BLaER1 treated with 17β-estradiol and CSF1 and Interleukin-3, amounts not matched to agents 10 nM and 100 nM (cell line): Measurements from ENCODE around the gene ZNF652.
"Not testable (repeated sequence)": the region's sequence is repeated elsewhere in the genome, so short reads cannot be mapped to it uniquely, and the experiment has no call there.

Source experiments
- H3K27ac ChIP-seq, 11 experiments: shearing (Covaris generic); formaldehyde crosslinking; 2 replicates each; pipeline ENCODE4 v1.8.1; 2022
- H3K27me3 ChIP-seq, 11 experiments: shearing (Covaris generic); formaldehyde crosslinking; 2 replicates each; pipeline ENCODE4 v1.8.1; 2022
- H3K36me3 ChIP-seq, 11 experiments: shearing (Covaris generic); formaldehyde crosslinking; 2 replicates each; pipeline ENCODE4 v1.8.1; 2022
- H3K4me1 ChIP-seq, 10 experiments: shearing (Covaris generic); formaldehyde crosslinking; 2 replicates each; pipeline ENCODE4 v1.8.1; 2022
- H3K4me2 ChIP-seq, 11 experiments: shearing (Covaris generic); formaldehyde crosslinking; 2 replicates each; pipeline ENCODE4 v1.8.1; 2022
- H3K4me3 ChIP-seq, 10 experiments: shearing (Covaris generic); formaldehyde crosslinking; 2 replicates each; pipeline ENCODE4 v1.8.1; 2022
- H3K9ac ChIP-seq, 11 experiments: shearing (Covaris generic); formaldehyde crosslinking; 2 replicates each; pipeline ENCODE4 v1.8.1; 2022
- H3K9me3 ChIP-seq, 11 experiments: shearing (Covaris generic); formaldehyde crosslinking; replicated peaks in 1 of 11; 2 replicates each; pipeline ENCODE4 v1.8.1; 2022
- H4K20me1 ChIP-seq, 11 experiments: shearing (Covaris generic); formaldehyde crosslinking; 2 replicates each; pipeline ENCODE4 v1.8.1; 2022
- Cebpa-rat ChIP-seq, 11 experiments: shearing (Covaris generic); IDR thresholded peaks; 2 replicates each; pipeline ENCODE4 v1.8.1; 2022

ZNF652 gene

DNA sequence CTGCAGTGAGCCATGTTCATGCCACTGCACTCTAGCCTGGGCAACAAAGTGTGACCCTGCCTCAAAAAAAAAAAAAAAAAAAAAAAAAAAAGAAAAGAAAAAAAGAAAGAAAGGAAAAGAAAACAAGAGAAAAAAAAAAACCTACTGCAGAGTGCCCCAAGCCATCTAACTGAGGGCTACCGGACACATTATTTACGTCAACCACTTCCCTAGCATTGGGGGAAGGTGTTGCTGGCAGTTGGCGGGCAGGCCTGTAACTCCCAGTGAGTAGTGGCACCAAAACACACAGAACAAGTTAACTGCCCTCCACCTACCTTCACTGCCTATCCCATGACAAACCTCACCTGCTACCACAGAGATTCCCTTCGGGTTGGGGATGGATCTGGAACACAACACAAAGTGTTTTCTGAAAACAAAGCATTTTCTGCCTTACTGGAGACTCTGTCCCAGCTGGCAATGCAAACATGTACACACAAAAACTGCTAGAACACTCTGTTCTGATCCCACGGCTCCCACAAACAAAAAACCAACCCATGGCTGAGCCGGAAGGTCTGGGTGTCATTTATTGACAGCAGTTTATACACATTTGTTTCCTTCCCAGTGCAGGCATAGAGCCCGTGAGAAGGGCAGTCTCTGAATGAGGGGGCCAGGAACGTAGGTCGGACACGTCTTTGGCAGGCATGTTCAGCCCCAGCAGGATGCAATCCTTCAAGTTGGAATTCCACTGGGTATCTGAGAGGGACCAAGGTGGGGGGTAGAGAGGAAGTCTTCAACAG, 41.7 kb upstream of the ZNF652 start:
- Histone ChIP-seq H3K4me1 (peaks cover 23 to 73% (median 67%) of the 10 kb centered on the region in 10 experiments), H4K20me1 (peaks cover 0 to 62% (median 34%) of the 10 kb centered on the region in 11 experiments; a peak in 13 of 22 replicates), H3K27ac (peak overlapping the region in 10 of 11 experiments; percentile 6 to 77 (median 63); a peak in 19 of 22 replicates), H3K4me3 (peak overlapping the region in 4 of 10 experiments; percentile 1 to 28 (median 14); a peak in 4 of 20 replicates), H3K36me3 (peaks cover 48 to 74% (median 59%) of the 10 kb centered on the region in 11 experiments), H3K4me2 (peak overlapping the region; percentile 43 to 89 (median 73)), H3K9me3 (no peaks in the 10 kb centered on the region), H3K9ac (peak overlapping the region in 9 of 11 experiments; percentile 1 to 68 (median 58); a peak in 15 of 22 replicates), H3K27me3 (no peaks in the 10 kb centered on the region)
- TF ChIP-seq Cebpa-rat (IDR thresholded peaks at IDR 0.05), result no peak

DNA sequence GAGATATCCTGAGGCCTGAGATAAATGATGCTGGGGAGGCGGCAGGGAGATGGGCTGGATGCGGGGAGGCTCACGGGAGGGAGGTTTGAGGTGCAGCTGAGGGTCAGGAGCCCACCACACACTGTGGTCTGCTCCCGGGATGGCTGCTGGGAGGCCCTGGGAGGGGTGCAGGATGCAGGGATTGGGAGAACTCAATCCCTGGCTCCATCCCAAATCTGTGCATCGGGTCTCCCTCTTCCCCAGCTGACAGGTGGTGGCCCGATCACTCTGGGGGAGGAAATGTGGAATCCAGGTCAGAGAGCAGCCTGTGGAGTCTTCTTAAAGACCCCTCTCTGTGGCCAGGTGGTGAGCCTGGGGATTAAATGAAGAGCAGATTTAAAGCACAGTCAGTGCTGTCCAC, 40.7 kb upstream of the ZNF652 start:
- Histone ChIP-seq H3K27me3 (no peaks in the 10 kb centered on the region), H3K4me2 (peak overlapping the region in 10 of 11 experiments; percentile 43 to 89 (median 76); a peak in 18 of 22 replicates), H3K9ac (peak overlapping the region in 3 of 11 experiments; percentile 3 to 58 (median 22); a peak in 3 of 22 replicates), H3K27ac (peak overlapping the region in 5 of 11 experiments; percentile 20 to 77 (median 72); a peak in 4 of 22 replicates), H3K4me1 (peaks cover 21 to 69% (median 63%) of the 10 kb centered on the region in 10 experiments), H3K9me3 (no peaks in the 10 kb centered on the region), H3K36me3 (peaks cover 41 to 66% (median 52%) of the 10 kb centered on the region in 11 experiments), H3K4me3 (no peak overlapping the region; a peak in 1 of 20 replicates), H4K20me1 (peaks cover 0 to 56% (median 26%) of the 10 kb centered on the region in 11 experiments; a peak in 12 of 22 replicates)
- no peak for TF ChIP-seq Cebpa-rat (IDR thresholded peaks at IDR 0.05)

DNA sequence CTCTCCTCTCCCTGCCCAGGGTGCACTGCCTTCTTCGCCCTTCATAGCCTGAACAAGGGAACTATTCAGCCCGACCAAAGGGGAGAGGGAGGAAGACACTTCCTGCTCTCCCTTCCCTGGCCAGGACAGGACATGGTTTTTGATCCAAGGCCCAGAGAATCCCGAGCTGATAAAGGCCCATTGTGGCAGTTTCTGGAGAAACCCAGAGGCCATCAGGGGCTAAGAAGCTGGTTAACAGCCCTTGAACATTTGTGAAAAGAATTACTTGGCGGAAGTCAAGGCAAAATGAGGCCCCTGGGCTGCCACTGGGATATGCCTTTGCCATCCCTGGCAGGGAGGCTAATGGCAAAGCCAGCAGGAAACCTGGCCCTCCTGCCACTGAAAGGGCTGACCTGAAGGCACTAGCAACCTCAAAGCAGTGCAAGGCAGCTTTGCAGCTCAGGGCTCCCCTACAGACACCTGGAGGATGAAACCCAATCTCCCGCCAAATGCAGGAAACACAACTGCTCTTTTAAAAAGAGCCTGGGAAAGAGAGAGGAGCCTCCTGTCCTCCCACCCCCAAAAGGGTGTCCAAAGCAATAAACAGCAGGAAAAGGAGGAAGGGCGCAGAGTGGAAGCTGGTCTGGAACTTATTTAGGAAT, 40.0 kb upstream of the ZNF652 start:
- peak overlapping the region in 3 of 11 experiments; percentile 3 to 35 (median 22); a peak in 2 of 22 replicates for H3K9ac ChIP-seq
- H3K27ac ChIP-seq, result peak overlapping the region in 2 of 11 experiments; percentile 76 to 77; a peak in 2 of 22 replicates
- no peak for TF ChIP-seq Cebpa-rat (IDR thresholded peaks at IDR 0.05)
- peak overlapping the region in 8 of 11 experiments; percentile 62 to 89 (median 78); a peak in 13 of 22 replicates for H3K4me2 ChIP-seq
- peaks cover 35 to 60% (median 45%) of the 10 kb centered on the region in 11 experiments for H3K36me3 ChIP-seq
- H3K9me3 ChIP-seq, result no peaks in the 10 kb centered on the region
- H3K4me3 ChIP-seq, result no peak overlapping the region
- H3K27me3 ChIP-seq, result no peaks in the 10 kb centered on the region
- peaks cover 0 to 50% (median 19%) of the 10 kb centered on the region in 11 experiments; a peak in 11 of 22 replicates for H4K20me1 ChIP-seq
- H3K4me1 ChIP-seq, result peaks cover 21 to 69% (median 63%) of the 10 kb centered on the region in 10 experiments

DNA sequence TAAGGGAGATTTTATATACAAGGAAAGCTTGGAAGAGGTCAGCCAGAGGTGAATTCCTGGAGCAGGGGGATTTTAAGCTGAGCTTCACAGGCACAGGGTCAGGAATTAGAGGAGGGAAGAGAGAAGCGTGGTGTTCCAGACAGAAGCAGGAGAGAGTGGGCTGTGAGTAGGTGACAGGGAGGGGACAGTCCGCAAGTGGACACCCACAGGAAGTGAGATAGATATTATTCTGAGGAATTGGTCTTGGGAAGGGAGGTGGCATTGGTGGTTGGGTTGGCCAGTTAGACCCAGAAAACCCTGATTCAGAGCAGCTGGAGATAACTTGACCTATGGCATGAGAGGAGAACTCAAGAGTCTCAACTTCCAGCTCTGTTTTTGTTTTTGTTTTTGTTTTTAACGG, 37.9 kb upstream of the ZNF652 start:
- H3K4me1 ChIP-seq, result peaks cover 18 to 55% (median 49%) of the 10 kb centered on the region in 10 experiments
- H3K4me2 ChIP-seq, result no peak overlapping the region
- H3K9ac ChIP-seq, result no peak overlapping the region
- H3K4me3 ChIP-seq, result no peak overlapping the region
- H3K27me3 ChIP-seq, result no peaks in the 10 kb centered on the region
- peaks cover 0 to 32% (median 8%) of the 10 kb centered on the region in 11 experiments; a peak in 10 of 22 replicates for H4K20me1 ChIP-seq
- H3K9me3 ChIP-seq, result no peaks in the 10 kb centered on the region
- TF ChIP-seq Cebpa-rat (IDR thresholded peaks at IDR 0.05), result no peak
- peaks cover 14 to 39% (median 24%) of the 10 kb centered on the region in 11 experiments for H3K36me3 ChIP-seq
- H3K27ac ChIP-seq, result no peak overlapping the region

DNA sequence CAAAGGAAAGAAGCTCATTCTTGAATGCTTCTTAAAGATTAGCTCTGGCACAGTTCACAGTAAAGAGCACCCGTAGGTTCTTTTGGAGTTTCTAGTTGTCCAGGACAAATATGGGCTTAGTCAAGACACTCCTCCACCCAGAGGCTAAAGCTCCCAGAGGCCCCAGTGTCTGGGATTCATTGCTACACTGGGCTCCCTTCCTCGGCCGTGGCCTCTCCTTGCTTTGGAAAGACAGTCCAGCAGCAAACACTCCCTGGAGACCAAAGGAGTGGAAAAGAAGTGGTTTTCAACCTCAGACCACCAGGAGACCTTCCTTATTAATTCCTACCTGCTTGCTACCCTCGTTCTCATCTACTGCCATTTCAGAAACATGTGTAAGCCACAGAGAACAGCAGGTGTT, 35.5 kb upstream of the ZNF652 start:
- no peaks in the 10 kb centered on the region for H3K9me3 ChIP-seq
- peaks cover 24 to 50% (median 47%) of the 10 kb centered on the region in 10 experiments for H3K4me1 ChIP-seq
- H3K36me3 ChIP-seq, result peaks cover 0 to 15% (median 7%) of the 10 kb centered on the region in 11 experiments; a peak in 15 of 22 replicates
- no peak overlapping the region for H3K4me3 ChIP-seq
- TF ChIP-seq Cebpa-rat (IDR thresholded peaks at IDR 0.05), result no peak
- H3K9ac ChIP-seq, result no peak overlapping the region
- no peak overlapping the region for H3K27ac ChIP-seq
- peak overlapping the region; percentile 24 to 74 (median 60); a peak in 20 of 22 replicates for H3K4me2 ChIP-seq
- no peaks in the 10 kb centered on the region for H3K27me3 ChIP-seq
- H4K20me1 ChIP-seq, result peaks cover 0 to 7% (median 0%) of the 10 kb centered on the region in 11 experiments; a peak in 1 of 22 replicates

DNA sequence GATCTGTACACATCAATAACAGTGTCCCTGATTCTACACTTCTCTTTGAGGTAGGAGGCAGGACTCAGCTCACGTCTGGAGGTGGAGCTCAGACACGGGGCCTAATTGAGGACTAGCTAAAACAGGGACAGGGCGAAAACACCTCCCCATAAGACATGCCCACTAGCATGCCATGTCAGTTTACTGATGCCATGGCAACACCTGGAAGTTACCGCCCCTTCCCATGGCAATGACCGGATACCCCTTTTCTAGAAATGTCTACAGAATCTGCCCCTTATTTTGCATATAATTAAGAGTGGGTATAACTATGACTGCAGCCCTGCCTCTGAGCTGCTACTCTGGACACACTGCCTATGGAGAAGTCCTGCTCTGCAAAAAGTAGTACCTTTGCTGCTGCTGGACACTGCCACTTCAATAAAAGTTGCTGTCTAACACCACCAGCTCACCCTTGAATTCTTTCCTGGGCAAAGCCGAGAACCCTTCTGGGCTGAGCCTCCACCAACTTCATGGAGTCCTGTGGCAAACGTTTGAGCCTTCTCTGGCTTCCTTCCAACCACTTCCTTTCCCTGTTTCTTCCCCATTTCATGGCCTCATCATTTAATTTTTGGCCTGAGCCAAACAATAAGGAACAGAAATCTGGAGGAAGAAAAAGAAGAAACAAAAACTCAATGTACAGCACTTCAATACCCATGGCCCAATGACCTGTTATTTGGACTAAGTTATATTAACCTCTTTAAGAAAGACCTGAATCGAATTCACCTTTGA, 31.6 kb upstream of the ZNF652 start:
- Histone ChIP-seq H3K27ac (peak overlapping the region in 8 of 11 experiments; percentile 5 to 64 (median 44); a peak in 15 of 22 replicates), H3K9me3 (no peaks in the 10 kb centered on the region), H3K27me3 (no peaks in the 10 kb centered on the region), H3K9ac (peak overlapping the region in 5 of 11 experiments; percentile 4 to 41 (median 14); a peak in 6 of 22 replicates), H3K36me3 (no peaks in the 10 kb centered on the region), H4K20me1 (no peaks in the 10 kb centered on the region), H3K4me3 (peak overlapping the region in 1 of 10 experiments; percentile 33; a peak in 1 of 20 replicates), H3K4me1 (peaks cover 62 to 79% (median 74%) of the 10 kb centered on the region in 10 experiments), H3K4me2 (peak overlapping the region; percentile 62 to 92 (median 80))
- no peak for TF ChIP-seq Cebpa-rat (IDR thresholded peaks at IDR 0.05)

DNA sequence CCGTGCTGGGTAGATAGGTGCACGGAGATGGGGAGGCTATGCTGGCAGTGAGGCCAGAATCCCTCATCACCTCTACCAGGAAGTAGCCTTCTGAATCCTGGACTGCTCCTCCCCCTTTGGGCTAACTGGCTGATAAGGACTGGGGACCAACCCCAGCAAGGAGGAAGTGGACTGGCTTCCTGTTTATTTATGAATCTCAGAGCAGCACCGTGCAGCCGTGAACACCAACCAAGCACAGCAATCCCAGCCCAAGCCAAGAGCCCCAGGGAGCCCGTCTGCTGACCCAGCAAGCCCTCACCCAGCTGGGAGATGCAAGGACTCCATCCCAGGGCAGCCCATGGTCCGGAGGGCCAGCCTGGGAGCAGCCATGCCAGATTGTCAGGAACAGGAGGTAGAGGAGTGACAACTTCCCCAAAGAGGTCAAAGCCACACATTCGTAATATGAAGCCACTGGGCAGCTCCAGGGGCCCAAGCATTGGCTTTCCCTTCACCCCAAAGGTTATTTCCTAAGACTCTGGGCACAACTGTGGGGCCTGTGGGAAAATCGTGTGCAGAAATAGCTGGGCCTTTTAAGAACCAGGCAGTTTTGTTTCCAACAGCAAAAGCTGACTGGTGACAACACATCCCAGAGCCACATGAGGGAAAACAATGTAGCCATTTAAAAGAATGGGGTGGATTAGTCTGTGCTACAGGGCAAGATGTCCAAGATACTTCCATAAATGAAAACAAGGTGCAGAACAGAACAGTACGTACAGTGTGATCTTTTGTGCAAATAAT, 28.7 kb upstream of the ZNF652 start:
- Histone ChIP-seq H3K4me1 (peaks cover 75 to 92% (median 81%) of the 10 kb centered on the region in 10 experiments), H3K4me3 (peak overlapping the region in 9 of 10 experiments; percentile 12 to 60 (median 41); a peak in 14 of 20 replicates), H3K9me3 (no peaks in the 10 kb centered on the region), H3K27ac (peak overlapping the region; percentile 59 to 93 (median 85); a peak in 21 of 22 replicates), H3K9ac (peak overlapping the region; percentile 35 to 80 (median 68); a peak in 20 of 22 replicates), H4K20me1 (no peaks in the 10 kb centered on the region), H3K27me3 (no peaks in the 10 kb centered on the region), H3K36me3 (no peaks in the 10 kb centered on the region), H3K4me2 (peak overlapping the region; percentile 77 to 96 (median 90))
- TF ChIP-seq Cebpa-rat (IDR thresholded peaks at IDR 0.05), result no peak

DNA sequence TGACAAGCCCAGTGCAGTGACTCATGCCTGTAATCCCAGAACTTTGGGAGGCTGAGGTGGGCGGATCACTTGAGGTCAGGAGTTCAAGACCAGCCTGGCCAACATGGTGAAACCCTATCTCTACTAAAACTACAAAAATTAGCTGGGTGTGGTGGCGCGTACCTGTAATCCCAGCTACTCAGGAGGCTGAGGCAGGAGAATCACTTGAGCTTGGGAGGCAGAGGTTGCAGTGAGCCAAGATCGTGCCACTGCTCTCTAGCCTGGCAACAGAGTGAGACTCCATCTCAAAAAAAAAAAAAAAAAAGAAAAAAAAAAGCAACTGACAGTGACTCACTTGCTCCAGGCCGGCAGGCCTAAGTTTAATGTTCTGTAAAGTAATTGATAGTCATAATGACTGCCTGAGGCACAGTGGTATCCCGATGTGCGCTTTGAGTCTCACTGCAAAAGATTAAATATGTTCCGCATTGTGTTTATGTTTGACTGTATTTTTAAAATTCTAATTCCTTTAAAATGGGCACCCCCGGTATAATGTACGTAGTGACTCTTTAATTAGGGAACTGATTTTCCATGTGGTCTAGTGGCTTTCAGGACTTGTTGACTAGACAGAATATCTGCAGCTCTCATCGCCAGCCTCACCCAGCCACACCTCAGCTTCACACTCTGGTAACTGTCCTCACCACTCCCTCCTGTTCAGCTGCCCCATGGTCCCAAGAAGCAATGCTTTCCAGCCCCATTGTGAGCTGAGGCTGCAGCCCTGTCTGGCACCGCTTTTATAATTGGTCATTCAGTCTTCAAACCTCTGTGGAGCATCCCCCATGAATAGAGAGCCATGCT, 27.7 kb upstream of the ZNF652 start:
- Histone ChIP-seq H3K4me2 (peak overlapping the region; percentile 77 to 96 (median 90)), H3K27ac (peak overlapping the region; percentile 59 to 93 (median 85); a peak in 21 of 22 replicates), H3K9ac (peak overlapping the region in 10 of 11 experiments; percentile 2 to 80 (median 72); a peak in 17 of 22 replicates)

More for the DNA sequence above, 27.7 kb upstream of the ZNF652 start:
- H3K36me3 ChIP-seq, H4K20me1 ChIP-seq, H3K9me3 ChIP-seq, H3K27me3 ChIP-seq: not testable (repeated sequence)
- H3K4me3 ChIP-seq, result peak overlapping the region in 5 of 10 experiments; percentile 35 to 60 (median 49); a peak in 9 of 20 replicates
- H3K4me1 ChIP-seq, result peaks cover 72 to 99% (median 84%) of the 10 kb centered on the region in 10 experiments
